DMS 273 (cell line): ENCODE results near the gene CR1L.
"Not testable (repeated sequence)": the region's sequence is repeated elsewhere in the genome, so short reads cannot be mapped to it uniquely, and the experiment has no call there.

ENCODE experiments used
- DNase-seq: peaks from one replicate; lab custom pipeline; 2025; ENCODE audit not compliant: unreplicated experiment; lab: John Stamatoyannopoulos, UW

Gene CR1L

GRCh38 chr1:207742850-207743555 lies 98.1 kb downstream of the CR1L start:
- DNase-seq, result no peak

GRCh38 chr1:207744000-207744534 lies 99.1 kb downstream of the CR1L start:
- no peak for DNase-seq

DNA sequence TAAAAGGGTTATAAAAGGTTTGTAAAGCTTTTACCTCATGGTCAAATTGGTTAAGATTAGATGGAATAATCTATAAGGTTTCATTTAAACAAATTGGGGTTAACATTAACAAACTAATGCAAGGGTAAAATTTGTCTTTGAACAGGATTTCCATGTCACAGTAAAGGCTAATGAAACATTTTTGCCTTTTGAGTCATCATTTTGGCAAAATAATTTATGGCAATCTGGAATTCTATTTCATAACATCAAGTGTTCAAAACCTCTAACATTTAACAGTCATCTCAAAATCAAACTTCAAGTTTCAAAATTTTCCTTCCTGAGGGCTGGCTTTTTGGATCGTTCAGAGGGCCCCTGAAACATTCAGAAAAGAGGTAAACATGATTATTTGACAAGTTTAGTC lies 100.4 kb downstream of the CR1L start:
- no peak for DNase-seq

- no peak for DNase-seq
Observed at GRCh38 chr1:207745839-207746767, 101.2 kb downstream of the CR1L start.

- no peak for DNase-seq
Observed at GRCh38 chr1:207747627-207748492, 102.9 kb downstream of the CR1L start.

- DNase-seq, result no peak
Observed at GRCh38 chr1:207748737-207749528, 104.0 kb downstream of the CR1L start.

DNA sequence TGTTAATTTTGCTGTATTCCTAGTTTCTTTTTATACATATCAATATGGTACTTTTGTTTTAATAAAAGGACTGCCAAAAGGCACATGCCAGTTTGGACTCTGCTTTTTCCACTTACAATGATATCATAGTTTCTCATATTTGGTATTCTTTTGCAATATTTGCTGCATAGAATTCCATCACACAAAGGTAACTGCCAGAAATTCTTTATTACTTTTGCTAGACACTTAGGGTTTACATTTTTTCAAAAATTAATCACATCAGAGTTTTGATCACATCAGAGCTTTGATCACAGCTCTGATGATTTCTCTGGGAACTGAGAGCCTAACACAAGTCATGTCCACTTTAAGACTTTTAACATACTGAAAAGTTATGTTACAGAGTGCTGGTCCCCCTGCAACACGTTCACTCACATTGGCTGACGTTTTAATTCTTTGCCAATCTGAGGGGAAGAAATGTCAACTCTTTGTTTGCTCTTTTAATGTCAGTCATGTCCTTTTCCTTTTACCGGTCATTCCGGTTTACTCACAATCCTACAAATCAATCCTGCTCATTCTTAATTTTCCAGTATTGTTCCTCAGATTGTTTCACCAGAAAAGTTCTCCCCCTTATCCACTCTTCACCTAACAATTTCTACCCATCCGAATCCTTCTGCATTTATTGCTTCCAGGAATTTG lies 105.8 kb downstream of the CR1L start:
- DNase-seq, result no peak

DNA sequence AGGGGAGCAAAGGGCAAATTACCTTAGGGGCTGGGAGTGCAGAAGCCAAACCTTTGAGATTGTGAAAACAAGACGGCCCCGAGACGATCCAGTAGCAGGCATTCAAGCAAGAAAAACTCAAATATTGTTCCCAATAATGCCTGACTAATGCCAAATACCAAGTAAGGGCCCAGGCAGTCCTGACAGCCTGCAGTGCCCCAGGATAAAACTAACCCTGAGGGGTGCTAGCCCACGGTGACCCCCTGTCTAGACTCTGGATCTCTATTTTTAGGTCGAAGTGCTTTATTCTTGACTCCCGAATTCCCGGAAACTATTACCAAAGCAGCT lies 106.5 kb downstream of the CR1L start:
- not testable (repeated sequence) for DNase-seq

GRCh38 chr1:207751790-207752455 lies 107.0 kb downstream of the CR1L start, which contains the start of gene CD46:
Gene CD46 (plus strand): TSS chr1:207752054. CDS start chr1:207752213, 159 bp downstream.
- DNase-seq, result peak; percentile 99

- DNase-seq, result peak; percentile 65
Observed at GRCh38 chr1:207752456-207752998, 107.6 kb downstream of the CR1L start.

DNA sequence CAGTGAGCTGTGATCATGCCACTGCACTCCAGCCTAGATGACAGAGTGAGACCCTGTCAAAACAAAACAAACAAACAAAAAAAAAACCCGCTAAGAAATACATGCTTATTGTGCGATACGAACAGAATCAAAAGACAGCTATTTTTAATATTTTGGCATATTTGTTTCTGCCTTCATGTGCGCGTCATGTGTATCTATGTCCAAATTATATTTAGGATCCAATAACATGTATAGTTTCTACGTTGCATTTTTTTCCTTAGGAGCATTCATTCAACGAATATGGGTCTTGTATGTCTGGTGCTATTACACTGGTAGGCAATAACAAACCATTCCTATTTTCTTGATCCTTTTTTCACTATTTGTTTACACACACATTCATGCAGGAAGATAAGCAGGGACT lies 108.7 kb downstream of the CR1L start:
- no peak for DNase-seq

DNA sequence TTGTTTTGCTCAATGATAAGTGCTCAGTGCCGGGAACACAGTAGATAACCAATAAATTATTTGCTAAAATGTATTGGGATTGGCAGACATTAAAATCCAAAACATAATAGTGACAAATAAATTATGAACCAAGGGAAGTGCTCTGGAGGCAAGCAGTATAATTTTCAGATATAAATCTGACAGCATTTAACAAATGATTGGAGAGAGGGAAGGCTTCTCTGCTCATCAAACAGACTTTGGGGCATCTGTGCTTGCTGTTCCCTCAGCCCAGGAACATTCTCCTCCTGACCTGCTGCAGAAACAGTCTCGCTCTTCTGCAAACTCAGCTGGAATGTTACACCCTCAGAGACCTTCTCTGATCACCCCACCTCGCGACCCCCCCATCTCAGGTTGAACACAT lies 109.1 kb downstream of the CR1L start:
- no peak for DNase-seq

GRCh38 chr1:207754974-207755700 lies 110.2 kb downstream of the CR1L start:
- DNase-seq, result peak; percentile 6

DNA sequence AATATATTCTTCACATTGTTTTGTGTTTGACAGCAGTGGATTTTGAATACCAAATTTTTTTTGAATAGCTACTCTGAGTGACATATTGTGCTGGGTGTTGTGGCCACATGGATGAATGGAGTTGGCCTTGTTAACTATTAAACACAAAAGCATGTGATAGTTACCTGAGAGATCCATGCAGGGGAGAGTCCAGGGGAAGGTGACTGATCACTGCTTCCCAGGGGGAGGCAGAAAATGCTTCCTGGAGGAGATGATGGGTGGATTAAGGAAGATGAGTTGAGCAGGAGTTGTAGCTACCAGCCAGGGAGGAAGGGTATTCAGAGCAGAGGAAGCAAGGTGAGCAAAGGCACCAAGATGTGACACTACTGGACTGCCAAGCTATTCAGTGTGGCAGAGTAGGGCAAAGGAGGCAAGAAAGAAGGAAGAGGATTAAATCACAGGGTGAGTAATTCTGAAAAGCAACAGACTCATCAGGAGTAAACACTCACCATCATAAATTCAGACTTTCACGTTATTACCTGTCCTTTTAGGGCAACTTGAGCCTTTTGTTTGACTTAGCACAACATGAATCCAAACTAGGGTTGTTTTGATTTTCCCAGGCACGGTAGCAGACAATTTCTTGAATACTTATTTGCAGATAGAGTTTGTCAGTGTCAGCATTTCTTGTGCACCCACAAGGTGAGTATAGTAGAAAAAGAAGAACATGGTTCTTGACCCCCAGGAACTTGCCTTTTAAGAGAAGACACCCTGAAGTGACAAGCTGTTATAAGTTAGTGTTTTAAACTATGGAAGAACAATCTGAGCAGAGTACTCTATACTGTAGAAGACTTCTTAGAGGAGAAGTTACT lies 111.1 kb downstream of the CR1L start:
- DNase-seq, result no peak

DNA sequence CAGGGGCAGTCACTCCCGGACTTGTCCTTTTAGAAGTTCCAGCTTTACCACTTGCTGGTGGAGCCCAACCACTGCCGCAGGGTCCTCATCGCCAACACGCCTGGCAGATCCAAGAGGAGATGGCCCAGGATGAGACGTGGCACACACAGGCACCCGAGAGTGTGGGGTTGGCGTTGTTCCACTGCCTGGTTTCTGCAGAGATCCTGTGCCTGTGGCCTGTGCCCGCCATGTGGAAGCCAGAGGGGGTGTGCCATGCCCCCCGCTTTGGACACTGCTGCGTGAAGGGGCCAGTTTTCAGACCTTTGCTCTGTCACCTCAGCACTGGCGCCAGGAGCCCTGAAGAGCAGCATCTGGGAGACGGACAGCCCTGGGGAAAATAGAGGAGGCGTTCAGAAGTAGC lies 117.7 kb downstream of the CR1L start:
- DNase-seq, result no peak

DNA sequence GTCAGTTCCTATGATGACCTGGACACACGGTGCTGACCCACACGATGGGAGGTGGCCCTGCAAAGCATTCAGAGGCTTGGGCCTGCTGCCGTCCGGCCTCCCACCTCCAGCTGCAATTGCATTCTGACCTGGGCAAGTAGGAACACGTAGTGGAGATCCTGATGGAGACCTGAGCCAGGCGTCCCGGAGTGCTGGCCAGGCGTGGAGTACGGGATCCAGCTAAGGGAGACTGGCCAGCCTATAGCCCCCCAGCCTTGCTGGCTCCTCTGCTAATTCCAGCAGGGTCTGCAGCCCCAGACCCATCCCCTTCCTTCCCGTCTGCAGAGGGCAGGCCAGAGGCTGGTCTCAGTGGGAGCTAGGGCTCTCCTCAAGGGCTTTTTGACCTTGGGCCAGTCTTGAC lies 118.2 kb downstream of the CR1L start:
- no peak for DNase-seq

- no peak for DNase-seq
Observed at GRCh38 chr1:207763972-207764371, 119.0 kb downstream of the CR1L start.
